SW 1271 (cell line): ENCODE measurements around the gene NDST1.

Experiments
- DNase-seq, 2 experiments: peaks; one replicate each; lab custom pipeline; 2025; lab: John Stamatoyannopoulos, UW

Gene NDST1

GRCh38 chr5:150606476-150606875 lies 98.5 kb downstream of the NDST1 start:
- DNase-seq: no peak

DNA sequence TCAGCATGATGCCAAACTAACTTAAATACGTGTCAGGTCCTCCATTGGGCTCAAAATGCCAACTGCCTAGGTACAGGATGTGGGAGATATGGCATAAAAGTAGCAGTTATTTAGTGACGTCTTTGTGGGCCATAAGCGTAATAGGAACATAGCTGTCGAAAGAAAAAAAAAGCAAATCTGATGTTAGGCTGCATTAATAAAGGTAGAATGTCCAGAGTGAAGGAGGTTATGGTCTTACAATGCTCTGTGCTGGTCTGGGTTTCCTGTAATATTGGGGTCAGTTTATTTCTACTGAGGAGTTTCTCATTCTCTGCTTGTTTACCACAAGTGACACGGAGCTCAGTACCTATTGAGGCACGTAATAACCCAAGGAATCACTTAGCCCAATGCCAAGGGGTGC lies 99.2 kb downstream of the NDST1 start:
- DNase-seq: no peak
